Spleen (tissue), 7 donors: ENCODE measurements around the gene TMEM97.

Experiments used
- POLR2AphosphoS5 ChIP-seq, 3 donors: sonication (generic); formaldehyde crosslinking; IDR thresholded peaks; one replicate each; pipeline ENCODE4 v1.5.1; 2017; ENCODE audit warnings: antibody characterized with exemption in 3 of 3
- TF ChIP-seq, protein P1 (sequence below), 11 experiments: fragments of 200-600 bp in 7 of 11; fragments of 450-650 bp in 4 of 11; sonication (generic) in 4 of 11; IDR thresholded peaks in 8 of 11; conservative IDR thresholded peaks in 3 of 11; 1 replicate in 7 of 11; 2 replicates in 4 of 11; pipeline versions ENCODE4 v1.4.0 to v1.8.0; 2016 to 2021; ENCODE audit warnings: antibody characterized with exemption in 11 of 11, inconsistent platforms in 4 of 11, mild to moderate bottlenecking in 1 of 11
- donor health status: DM: no; HTN: no; CAD: no; lungs with moderate emphysema.
- donor health status: DM: no; HTN: no; CAD: no.
- donor health status: DM: no; HTN: no; CAD: no.

DNA sequence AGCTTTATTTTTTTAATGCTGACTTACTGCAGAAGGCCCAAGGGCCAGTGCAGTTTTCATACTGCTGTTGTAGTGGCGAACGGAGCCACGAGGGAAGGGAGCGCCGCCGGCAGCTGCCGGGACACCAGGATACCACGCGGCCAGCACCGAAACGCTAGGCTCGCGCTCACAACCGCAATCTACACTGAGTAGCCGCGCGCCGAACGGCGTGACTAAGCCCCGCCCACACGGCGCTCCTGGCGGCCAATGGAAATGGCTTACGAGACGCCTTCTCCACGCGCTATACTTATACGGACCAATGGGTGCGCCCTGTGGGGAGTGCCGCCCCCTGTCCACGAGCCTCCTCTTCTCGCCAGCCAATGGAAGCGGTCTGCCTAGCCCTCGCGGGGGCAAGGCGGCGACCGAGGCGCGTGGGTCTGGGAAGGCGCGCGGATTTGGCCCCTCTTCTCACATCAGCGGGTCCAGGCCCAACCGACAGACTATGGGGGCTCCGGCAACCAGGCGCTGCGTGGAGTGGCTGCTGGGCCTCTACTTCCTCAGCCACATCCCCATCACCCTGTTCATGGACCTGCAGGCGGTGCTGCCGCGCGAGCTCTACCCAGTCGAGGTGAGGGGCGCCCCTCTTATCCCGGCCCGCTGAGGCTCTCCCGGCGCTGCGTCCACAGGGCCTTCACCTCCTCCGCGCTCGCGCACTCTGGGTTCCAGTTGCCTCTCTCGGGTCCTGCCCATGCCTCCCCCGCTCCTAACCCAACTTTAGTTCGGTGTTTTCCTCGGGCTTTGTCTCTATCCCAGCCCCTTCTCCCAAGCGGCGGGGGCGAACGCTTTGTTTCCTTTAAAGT, at the start of gene TMEM97:
- TF ChIP-seq, protein P1, sequence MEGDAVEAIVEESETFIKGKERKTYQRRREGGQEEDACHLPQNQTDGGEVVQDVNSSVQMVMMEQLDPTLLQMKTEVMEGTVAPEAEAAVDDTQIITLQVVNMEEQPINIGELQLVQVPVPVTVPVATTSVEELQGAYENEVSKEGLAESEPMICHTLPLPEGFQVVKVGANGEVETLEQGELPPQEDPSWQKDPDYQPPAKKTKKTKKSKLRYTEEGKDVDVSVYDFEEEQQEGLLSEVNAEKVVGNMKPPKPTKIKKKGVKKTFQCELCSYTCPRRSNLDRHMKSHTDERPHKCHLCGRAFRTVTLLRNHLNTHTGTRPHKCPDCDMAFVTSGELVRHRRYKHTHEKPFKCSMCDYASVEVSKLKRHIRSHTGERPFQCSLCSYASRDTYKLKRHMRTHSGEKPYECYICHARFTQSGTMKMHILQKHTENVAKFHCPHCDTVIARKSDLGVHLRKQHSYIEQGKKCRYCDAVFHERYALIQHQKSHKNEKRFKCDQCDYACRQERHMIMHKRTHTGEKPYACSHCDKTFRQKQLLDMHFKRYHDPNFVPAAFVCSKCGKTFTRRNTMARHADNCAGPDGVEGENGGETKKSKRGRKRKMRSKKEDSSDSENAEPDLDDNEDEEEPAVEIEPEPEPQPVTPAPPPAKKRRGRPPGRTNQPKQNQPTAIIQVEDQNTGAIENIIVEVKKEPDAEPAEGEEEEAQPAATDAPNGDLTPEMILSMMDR (IDR thresholded peaks at IDR 0.05 in 8 of 11, conservative IDR thresholded peaks at IDR 0.05 in 3 of 11), result peak in 5 of 11 experiments; percentile 1 to 48 (median 37)
- TF ChIP-seq POLR2AphosphoS5 (IDR thresholded peaks at IDR 0.05), result peak; percentile 56 to 85 (median 80)
